Measurements from ENCODE around the gene NME2. TPM values are rescaled to one million over a fixed set of nuclear protein-coding genes. Genes with fewer than 3 reads are reported as not detected.

NME2 gene
- polyA plus RNA-seq, 1 donor (not counting 4 experiments of a cell fraction or from before 2014, with no cell fraction given) = 1,260 TPM

GRCh38 chr17:51124640-51125503 is 41.3 kb upstream of the NME2 start:
- Histone ChIP-seq H3K79me2 (ENCODE audit: control insufficient read depth, insufficient read depth, low read length) (peaks cover 7% of the 10 kb centered on the region), H4K20me1 (ENCODE audit: control insufficient read depth, extremely low read depth, insufficient read depth, low read length) (no peaks in the 10 kb centered on the region), H3K4me2 (ENCODE audit: control insufficient read depth, extremely low read depth, insufficient read depth, low read depth, low read length) (no peak overlapping the region), H3K9ac (ENCODE audit: control insufficient read depth, extremely low read depth, insufficient read depth, low read length) (no peak overlapping the region), H3K9me3 (ENCODE audit: control insufficient read depth, low read depth, low read length) (no peaks in the 10 kb centered on the region), H3K27ac (ENCODE audit: control insufficient read depth, insufficient read depth, low read length) (no peak overlapping the region), H3K9me1 (ENCODE audit: control insufficient read depth, extremely low read depth, insufficient read depth, low read length) (no peaks in the 10 kb centered on the region), H3K27me3 (ENCODE audit: control insufficient read depth, extremely low read depth, insufficient read depth, low read length) (no peaks in the 10 kb centered on the region), H2AFZ (ENCODE audit: control insufficient read depth, low read length) (no peak overlapping the region), H3K4me1 (ENCODE audit: control insufficient read depth, extremely low read depth, insufficient read depth, low read length) (peaks cover 18% of the 10 kb centered on the region), H3K4me3 (ENCODE audit: control insufficient read depth in 2 of 3, extremely low read depth in 1 of 3, insufficient read depth in 2 of 3, low read depth in 1 of 3, low read length in 3 of 3) (no peak overlapping the region), H3K36me3 (ENCODE audit: control insufficient read depth in 2 of 2, extremely low read depth in 1 of 2, insufficient read depth in 2 of 2, low read length in 2 of 2) (no peaks in the 10 kb centered on the region)
- no peak for TF ChIP-seq EZH2 (IDR thresholded peaks at IDR 0.05; ENCODE audit: low read length)
- TF ChIP-seq, protein P1, sequence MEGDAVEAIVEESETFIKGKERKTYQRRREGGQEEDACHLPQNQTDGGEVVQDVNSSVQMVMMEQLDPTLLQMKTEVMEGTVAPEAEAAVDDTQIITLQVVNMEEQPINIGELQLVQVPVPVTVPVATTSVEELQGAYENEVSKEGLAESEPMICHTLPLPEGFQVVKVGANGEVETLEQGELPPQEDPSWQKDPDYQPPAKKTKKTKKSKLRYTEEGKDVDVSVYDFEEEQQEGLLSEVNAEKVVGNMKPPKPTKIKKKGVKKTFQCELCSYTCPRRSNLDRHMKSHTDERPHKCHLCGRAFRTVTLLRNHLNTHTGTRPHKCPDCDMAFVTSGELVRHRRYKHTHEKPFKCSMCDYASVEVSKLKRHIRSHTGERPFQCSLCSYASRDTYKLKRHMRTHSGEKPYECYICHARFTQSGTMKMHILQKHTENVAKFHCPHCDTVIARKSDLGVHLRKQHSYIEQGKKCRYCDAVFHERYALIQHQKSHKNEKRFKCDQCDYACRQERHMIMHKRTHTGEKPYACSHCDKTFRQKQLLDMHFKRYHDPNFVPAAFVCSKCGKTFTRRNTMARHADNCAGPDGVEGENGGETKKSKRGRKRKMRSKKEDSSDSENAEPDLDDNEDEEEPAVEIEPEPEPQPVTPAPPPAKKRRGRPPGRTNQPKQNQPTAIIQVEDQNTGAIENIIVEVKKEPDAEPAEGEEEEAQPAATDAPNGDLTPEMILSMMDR (optimal IDR thresholded peaks at IDR 0.05 in 1 of 3, IDR thresholded peaks at IDR 0.05 in 1 of 3, conservative IDR thresholded peaks at IDR 0.05 in 1 of 3; ENCODE audit: extremely low read depth in 1 of 3, insufficient read depth in 2 of 3, low read length in 3 of 3) = no peak
- dilution Hi-C loops (cut with MboI; ENCODE audit: extremely low pct_ligation_motif_present, low sequenced_read_pairs) = no loop called here
- FAIRE-seq (no peak), DNase-seq (ENCODE audit: low read depth, low spot score) (no peak)

DNA sequence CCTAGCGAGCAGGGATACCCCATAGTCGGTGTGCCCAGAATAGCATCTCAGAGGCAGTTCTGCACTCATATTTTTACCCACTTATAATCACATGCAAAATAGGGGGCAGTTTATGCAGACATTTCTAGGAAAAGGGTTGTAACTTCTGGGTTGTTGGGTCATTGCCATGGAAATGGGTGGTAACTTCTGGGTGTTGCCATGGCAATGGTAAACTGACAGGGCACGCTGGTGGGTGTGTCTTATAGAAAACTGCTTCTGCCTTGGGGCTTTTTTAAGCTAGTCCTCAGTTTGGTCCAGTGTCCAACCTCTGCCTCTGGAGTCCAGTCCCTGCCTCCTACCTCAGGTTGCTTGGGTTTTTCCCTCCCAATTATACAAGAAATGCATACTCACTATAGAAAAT is 38.1 kb upstream of the NME2 start:
- H3K9me1 ChIP-seq (ENCODE audit: control insufficient read depth, extremely low read depth, insufficient read depth, low read length) = no peaks in the 10 kb centered on the region
- dilution Hi-C loops (cut with MboI; ENCODE audit: extremely low pct_ligation_motif_present, low sequenced_read_pairs) = no loop called here
- no peaks in the 10 kb centered on the region for H3K4me1 ChIP-seq (ENCODE audit: control insufficient read depth, extremely low read depth, insufficient read depth, low read length)
- no peak for DNase-seq (ENCODE audit: low read depth, low spot score)
- TF ChIP-seq, protein P1 (optimal IDR thresholded peaks at IDR 0.05 in 1 of 3, IDR thresholded peaks at IDR 0.05 in 1 of 3, conservative IDR thresholded peaks at IDR 0.05 in 1 of 3; ENCODE audit: extremely low read depth in 1 of 3, insufficient read depth in 2 of 3, low read length in 3 of 3) = no peak
- no peak for TF ChIP-seq EZH2 (IDR thresholded peaks at IDR 0.05; ENCODE audit: low read length)
- no peak overlapping the region for H3K27ac ChIP-seq (ENCODE audit: control insufficient read depth, insufficient read depth, low read length)
- no peaks in the 10 kb centered on the region for H3K27me3 ChIP-seq (ENCODE audit: control insufficient read depth, extremely low read depth, insufficient read depth, low read length)
- no peaks in the 10 kb centered on the region for H4K20me1 ChIP-seq (ENCODE audit: control insufficient read depth, extremely low read depth, insufficient read depth, low read length)
- no peaks in the 10 kb centered on the region for H3K79me2 ChIP-seq (ENCODE audit: control insufficient read depth, insufficient read depth, low read length)
- no peak overlapping the region for H3K9ac ChIP-seq (ENCODE audit: control insufficient read depth, extremely low read depth, insufficient read depth, low read length)
- no peak overlapping the region for H3K4me2 ChIP-seq (ENCODE audit: control insufficient read depth, extremely low read depth, insufficient read depth, low read depth, low read length)
- no peak for FAIRE-seq
- no peak overlapping the region for H3K4me3 ChIP-seq (ENCODE audit: control insufficient read depth in 2 of 3, extremely low read depth in 1 of 3, insufficient read depth in 2 of 3, low read depth in 1 of 3, low read length in 3 of 3)
- H2AFZ ChIP-seq (ENCODE audit: control insufficient read depth, low read length) = no peak overlapping the region
- no peaks in the 10 kb centered on the region for H3K36me3 ChIP-seq (ENCODE audit: control insufficient read depth in 2 of 2, extremely low read depth in 1 of 2, insufficient read depth in 2 of 2, low read length in 2 of 2)
- H3K9me3 ChIP-seq (ENCODE audit: control insufficient read depth, low read depth, low read length) = no peaks in the 10 kb centered on the region

Data from keratinocyte (primary cell).